ENCODE data around the gene CNKSR1.

The CNKSR1 gene

DNA sequence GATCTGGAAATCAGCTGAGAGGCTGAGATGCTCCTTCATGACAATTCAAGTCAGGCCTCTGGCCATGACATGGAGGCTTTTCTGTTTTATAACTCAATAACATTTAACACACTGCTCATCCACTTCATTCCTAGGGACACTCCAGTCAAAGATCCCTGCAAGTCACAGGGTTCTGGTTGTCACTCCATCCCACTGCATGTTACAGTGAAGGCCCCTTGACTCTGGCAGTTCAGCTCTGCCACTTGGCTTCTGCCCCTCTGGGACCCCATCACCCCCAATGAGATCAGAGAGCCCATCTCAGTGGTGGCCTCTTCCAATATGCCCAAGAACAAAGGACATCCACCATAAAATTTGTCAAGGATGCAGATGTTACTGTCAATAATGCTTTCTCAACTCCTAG, 28.4 kb upstream of the CNKSR1 start:
- Histone ChIP-seq H3K9me3 (ENCODE audit: control insufficient read depth, low read depth, low read length) (no peaks in the 10 kb centered on the region), H3K27me3 (ENCODE audit: control insufficient read depth, insufficient read depth, low read length) (peaks cover 44% of the 10 kb centered on the region), H3K4me3 (ENCODE audit: low read length) (no peak overlapping the region), H3K27ac (ENCODE audit: low read length) (no peak overlapping the region), H3K36me3 (ENCODE audit: control insufficient read depth, low read depth, low read length) (no peaks in the 10 kb centered on the region), H3K4me1 (ENCODE audit: control insufficient read depth, low read depth, low read length) (no peaks in the 10 kb centered on the region), H3K9ac (ENCODE audit: low read length) (no peak overlapping the region)

DNA sequence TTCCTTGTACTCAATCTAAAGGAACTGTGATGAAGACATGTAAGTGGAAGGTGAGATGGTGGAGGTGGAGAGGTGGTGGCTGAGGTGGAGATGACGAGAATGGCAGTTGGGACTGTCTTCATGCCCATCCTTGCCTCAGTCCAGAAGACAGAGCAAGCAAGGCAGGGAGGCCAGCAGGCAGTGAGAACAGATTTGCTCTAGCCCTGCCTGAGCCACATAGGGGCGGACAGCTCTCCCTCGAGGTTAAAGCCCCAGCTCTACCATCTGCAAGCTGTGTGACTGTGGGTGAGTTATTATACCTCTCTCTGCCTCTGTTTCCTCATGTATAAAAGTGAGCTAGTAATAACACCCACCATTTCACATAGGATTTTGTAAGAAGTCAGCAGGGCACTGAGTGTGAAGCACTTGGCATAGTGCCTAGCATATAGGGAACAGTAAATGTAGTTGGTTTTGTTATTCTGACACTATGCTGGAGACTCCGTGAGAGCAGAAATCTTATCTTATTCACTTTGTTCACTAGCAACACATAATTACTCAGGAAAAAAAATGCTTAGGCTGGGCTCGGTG, 23.2 kb upstream of the CNKSR1 start:
- peaks cover 78% of the 10 kb centered on the region for H3K27me3 ChIP-seq (ENCODE audit: control insufficient read depth, insufficient read depth, low read length)

DNA sequence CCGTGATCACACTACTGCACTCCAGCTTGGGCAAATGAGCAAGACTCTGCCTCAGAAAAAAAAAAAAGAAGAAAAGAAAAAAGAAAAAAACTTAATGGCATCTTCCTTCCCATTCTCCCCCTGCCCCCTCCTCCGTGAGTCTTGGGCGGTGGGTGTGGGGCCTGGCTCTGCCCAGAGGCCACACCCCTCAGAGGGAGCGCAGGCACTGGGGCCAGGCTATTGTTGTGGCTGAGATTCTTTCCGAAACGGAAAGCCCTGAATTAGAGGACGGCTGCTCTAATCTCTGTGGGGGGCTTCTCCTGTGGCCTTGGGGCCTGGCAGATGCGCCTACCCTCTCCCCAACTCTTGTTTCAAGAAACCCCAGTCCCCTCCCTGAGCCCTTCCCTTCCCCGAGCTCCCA, 22.5 kb upstream of the CNKSR1 start:
- Histone ChIP-seq H3K4me3 (ENCODE audit: low read length) (peak overlapping the region; percentile 51), H3K27ac (ENCODE audit: low read length) (no peak overlapping the region), H3K9me3 (ENCODE audit: control insufficient read depth, low read depth, low read length) (no peaks in the 10 kb centered on the region), H3K36me3 (ENCODE audit: control insufficient read depth, low read depth, low read length) (no peaks in the 10 kb centered on the region), H3K27me3 (ENCODE audit: control insufficient read depth, insufficient read depth, low read length) (peaks cover 84% of the 10 kb centered on the region), H3K9ac (ENCODE audit: low read length) (no peak overlapping the region), H3K4me1 (ENCODE audit: control insufficient read depth, low read depth, low read length) (peaks cover 36% of the 10 kb centered on the region)

More for the DNA sequence above, 23.2 kb upstream of the CNKSR1 start:
- H3K9me3 ChIP-seq (ENCODE audit: control insufficient read depth, low read depth, low read length) = no peaks in the 10 kb centered on the region
- no peak overlapping the region for H3K9ac ChIP-seq (ENCODE audit: low read length)
- H3K36me3 ChIP-seq (ENCODE audit: control insufficient read depth, low read depth, low read length) = no peaks in the 10 kb centered on the region
- H3K4me1 ChIP-seq (ENCODE audit: control insufficient read depth, low read depth, low read length) = peaks cover 31% of the 10 kb centered on the region
- no peak overlapping the region for H3K4me3 ChIP-seq (ENCODE audit: low read length)
- H3K27ac ChIP-seq (ENCODE audit: low read length) = no peak overlapping the region

DNA sequence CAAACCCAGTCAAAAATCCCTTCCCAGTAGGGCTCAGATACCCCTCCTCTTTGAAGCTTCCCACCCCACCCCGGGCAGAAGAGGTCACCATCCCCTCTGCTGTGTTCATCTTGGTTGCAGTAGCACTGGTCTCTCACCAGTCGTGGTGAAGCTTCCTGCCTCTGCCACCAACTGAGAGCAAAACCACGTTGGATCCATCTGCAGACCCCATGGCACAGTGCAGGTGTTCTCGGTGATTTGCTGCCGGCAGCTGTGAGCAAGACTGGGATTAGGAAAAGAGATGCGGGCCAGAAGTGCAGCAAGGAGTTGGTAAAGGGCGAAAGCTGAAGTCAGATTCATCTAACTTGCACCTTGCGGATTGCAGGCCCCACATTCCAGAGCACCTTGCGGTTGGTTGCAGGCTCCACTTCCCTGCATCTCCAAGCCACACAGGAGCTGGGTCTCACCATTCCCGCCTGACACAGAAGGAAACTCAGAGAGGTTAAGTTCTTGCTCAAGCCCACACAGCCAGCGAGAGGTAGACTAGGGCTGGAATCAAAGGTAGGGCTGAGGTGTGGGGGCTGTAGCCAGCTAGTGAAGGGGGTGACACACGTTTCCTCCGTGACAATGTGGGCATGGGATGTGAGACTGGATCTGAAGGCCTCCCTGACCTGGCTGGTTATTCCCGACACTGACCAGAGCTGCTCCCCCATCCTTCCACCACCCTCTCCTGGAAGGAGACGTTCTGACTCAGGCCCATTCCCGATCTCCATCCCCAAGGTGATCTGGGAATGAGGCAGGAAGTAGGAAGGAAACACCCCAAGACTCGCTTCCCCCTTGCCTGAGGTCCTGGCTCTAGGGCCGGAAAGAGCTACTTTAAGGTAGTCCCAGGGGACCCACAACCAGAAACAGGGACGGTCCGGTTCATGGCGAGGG, 21.7 kb upstream of the CNKSR1 start:
- Histone ChIP-seq H3K36me3 (ENCODE audit: control insufficient read depth, low read depth, low read length) (no peaks in the 10 kb centered on the region), H3K9ac (ENCODE audit: low read length) (no peak overlapping the region), H3K27ac (ENCODE audit: low read length) (no peak overlapping the region), H3K9me3 (ENCODE audit: control insufficient read depth, low read depth, low read length) (no peaks in the 10 kb centered on the region), H3K4me3 (ENCODE audit: low read length) (peak overlapping the region; percentile 51), H3K4me1 (ENCODE audit: control insufficient read depth, low read depth, low read length) (peaks cover 38% of the 10 kb centered on the region), H3K27me3 (ENCODE audit: control insufficient read depth, insufficient read depth, low read length) (peaks cover 88% of the 10 kb centered on the region)

DNA sequence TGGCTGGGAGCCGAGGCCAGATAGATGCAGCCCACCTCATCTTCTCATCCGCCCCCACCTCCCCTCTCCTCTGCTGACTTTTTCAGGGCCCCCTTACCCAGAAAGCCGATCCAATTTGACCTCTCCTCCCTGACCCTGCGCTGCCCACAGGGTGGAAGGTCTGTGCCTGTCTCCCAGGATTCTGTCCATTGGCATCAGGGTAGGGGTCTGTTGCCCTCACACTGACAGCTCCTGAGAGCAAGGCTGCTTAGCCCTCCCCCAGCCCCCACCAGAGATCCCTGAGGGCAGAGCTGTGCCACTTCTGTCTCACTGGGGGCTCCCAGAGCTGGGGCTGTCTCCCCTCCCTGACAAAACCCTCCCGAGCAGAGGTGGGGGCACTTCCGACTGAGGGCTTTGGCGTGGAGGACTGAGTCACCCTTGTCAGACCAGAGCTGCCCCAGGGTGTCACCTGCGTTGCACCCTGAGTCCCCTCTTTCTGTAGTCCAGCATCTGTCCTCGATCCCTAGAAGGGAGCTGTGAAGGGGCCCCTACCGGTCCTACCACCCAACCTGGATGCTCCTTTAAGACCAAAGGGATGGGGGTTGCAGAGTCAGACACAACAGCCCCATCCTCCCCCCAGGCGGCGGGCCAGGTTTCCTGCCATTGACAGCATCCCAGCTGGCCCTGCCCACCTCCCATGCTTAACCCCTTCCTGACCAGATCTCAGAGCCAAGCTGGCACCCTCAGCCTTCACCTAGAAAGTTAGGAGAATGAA, 20.8 kb upstream of the CNKSR1 start:
- Histone ChIP-seq H3K4me3 (ENCODE audit: low read length) (peak overlapping the region; percentile 51), H3K27me3 (ENCODE audit: control insufficient read depth, insufficient read depth, low read length) (peaks cover 92% of the 10 kb centered on the region), H3K27ac (ENCODE audit: low read length) (no peak overlapping the region), H3K4me1 (ENCODE audit: control insufficient read depth, low read depth, low read length) (peaks cover 44% of the 10 kb centered on the region), H3K36me3 (ENCODE audit: control insufficient read depth, low read depth, low read length) (no peaks in the 10 kb centered on the region), H3K9me3 (ENCODE audit: control insufficient read depth, low read depth, low read length) (no peaks in the 10 kb centered on the region), H3K9ac (ENCODE audit: low read length) (no peak overlapping the region)

DNA sequence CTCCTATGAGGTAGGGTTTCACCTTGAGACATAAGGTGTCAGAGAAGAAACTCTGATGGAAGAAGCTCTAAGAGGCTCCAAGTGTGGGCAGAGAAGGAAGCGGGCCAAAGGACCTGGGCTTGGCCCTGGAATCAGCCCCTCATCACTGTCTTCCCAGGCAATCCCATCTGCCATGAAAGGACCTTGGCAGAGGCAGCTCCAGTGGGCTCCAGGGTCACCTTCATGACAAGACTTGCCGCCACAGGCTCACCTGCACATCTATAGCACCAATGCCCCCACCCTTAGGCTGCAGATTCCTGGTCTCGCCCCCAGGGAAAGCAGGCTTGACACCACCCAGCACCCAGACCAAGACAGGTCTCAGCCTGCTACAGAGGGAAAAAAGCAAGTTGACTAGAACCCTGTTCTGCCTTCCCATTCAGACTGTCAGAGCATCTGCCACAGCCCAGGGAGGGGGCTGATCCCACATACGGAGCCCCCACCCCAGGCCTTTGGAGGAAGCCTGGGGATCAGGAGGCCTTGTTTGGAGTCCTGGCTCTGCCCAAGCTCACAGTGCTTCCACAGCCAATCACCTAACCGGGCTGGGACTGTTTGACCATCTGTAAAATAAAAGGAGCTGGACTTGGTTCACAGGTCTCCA, 18.9 kb upstream of the CNKSR1 start:
- peaks cover 44% of the 10 kb centered on the region for H3K4me1 ChIP-seq (ENCODE audit: control insufficient read depth, low read depth, low read length)
- H3K36me3 ChIP-seq (ENCODE audit: control insufficient read depth, low read depth, low read length) = no peaks in the 10 kb centered on the region
- no peak overlapping the region for H3K4me3 ChIP-seq (ENCODE audit: low read length)
- H3K9ac ChIP-seq (ENCODE audit: low read length) = no peak overlapping the region
- H3K9me3 ChIP-seq (ENCODE audit: control insufficient read depth, low read depth, low read length) = no peaks in the 10 kb centered on the region
- H3K27ac ChIP-seq (ENCODE audit: low read length) = no peak overlapping the region
- peaks cover 100% of the 10 kb centered on the region for H3K27me3 ChIP-seq (ENCODE audit: control insufficient read depth, insufficient read depth, low read length)

DNA sequence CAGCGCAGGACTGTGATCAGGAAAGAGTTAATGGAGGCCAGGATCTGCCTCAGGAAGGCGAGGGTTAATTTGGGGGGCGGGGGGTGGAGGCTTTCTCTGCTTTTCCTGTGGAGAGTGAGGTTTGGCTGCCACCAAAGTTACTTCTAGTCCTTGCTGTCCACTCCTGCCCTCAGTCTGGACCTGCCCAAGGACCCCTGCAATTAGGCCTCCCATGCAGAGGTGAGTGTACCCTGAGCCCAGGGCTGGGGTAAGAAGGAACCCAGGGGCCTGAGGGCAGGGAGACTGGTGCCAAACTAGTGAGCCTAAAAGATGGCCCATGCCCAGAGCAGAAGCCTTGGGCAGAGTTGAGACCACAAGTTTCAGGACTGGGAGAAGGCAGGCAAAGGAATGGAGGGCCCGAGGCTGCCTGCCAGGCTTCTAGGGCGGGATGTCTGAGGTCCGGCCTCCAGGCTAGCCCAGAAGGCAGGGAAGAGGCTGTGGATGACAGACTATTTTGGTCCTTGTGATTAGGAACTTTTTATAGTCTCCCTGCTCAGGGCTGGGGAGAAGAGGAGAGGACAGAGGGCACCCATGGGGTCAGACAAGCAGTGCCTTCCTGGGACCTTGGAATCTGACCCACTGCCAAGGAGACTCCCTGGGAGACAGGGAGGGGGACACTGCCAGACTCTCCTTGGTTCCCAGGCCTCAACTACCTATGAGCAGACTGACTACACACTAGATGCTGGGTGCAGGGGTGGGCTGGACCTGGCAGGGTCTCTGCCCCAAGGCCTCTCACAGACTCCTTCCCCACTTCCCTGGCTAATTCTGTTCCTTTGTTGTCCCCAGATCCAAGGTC, 18.2 kb upstream of the CNKSR1 start, which contains the start of gene FAM110D:
Gene FAM110D, plus strand, starts transcription at position 172 of the 835 bp plus-strand sequence. CDS start 2,213 bp downstream, outside the sequence.
- Histone ChIP-seq H3K4me1 (ENCODE audit: control insufficient read depth, low read depth, low read length) (peaks cover 44% of the 10 kb centered on the region), H3K9ac (ENCODE audit: low read length) (no peak within 1 kb of the TSS), H3K4me3 (ENCODE audit: low read length) (no peak within 1 kb of the TSS), H3K36me3 (ENCODE audit: control insufficient read depth, low read depth, low read length) (no peaks in the 10 kb centered on the region), H3K9me3 (ENCODE audit: control insufficient read depth, low read depth, low read length) (no peaks in the 10 kb centered on the region), H3K27ac (ENCODE audit: low read length) (no peak within 1 kb of the TSS), H3K27me3 (ENCODE audit: control insufficient read depth, insufficient read depth, low read length) (peaks cover 100% of the 10 kb centered on the region)

DNA sequence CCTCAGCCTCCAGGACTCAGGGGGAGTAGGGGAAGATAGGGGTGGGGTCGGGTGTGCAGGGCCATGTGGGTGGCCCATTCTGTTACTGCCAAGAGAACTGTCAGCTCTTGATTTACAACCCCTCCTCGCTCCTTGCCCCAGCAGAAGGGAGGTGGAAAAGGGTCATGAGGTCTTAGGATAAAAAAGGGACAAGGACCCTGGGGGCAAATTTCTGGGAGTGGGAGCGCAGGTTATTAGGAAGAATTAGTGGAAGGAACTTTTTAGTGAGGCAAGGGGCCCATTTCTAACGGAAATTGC, 17.6 kb upstream of the CNKSR1 start:
- Histone ChIP-seq H3K4me3 (ENCODE audit: low read length) (no peak overlapping the region), H3K4me1 (ENCODE audit: control insufficient read depth, low read depth, low read length) (peaks cover 42% of the 10 kb centered on the region), H3K36me3 (ENCODE audit: control insufficient read depth, low read depth, low read length) (no peaks in the 10 kb centered on the region), H3K27ac (ENCODE audit: low read length) (no peak overlapping the region), H3K9me3 (ENCODE audit: control insufficient read depth, low read depth, low read length) (no peaks in the 10 kb centered on the region), H3K27me3 (ENCODE audit: control insufficient read depth, insufficient read depth, low read length) (peaks cover 99% of the 10 kb centered on the region), H3K9ac (ENCODE audit: low read length) (no peak overlapping the region)

DNA sequence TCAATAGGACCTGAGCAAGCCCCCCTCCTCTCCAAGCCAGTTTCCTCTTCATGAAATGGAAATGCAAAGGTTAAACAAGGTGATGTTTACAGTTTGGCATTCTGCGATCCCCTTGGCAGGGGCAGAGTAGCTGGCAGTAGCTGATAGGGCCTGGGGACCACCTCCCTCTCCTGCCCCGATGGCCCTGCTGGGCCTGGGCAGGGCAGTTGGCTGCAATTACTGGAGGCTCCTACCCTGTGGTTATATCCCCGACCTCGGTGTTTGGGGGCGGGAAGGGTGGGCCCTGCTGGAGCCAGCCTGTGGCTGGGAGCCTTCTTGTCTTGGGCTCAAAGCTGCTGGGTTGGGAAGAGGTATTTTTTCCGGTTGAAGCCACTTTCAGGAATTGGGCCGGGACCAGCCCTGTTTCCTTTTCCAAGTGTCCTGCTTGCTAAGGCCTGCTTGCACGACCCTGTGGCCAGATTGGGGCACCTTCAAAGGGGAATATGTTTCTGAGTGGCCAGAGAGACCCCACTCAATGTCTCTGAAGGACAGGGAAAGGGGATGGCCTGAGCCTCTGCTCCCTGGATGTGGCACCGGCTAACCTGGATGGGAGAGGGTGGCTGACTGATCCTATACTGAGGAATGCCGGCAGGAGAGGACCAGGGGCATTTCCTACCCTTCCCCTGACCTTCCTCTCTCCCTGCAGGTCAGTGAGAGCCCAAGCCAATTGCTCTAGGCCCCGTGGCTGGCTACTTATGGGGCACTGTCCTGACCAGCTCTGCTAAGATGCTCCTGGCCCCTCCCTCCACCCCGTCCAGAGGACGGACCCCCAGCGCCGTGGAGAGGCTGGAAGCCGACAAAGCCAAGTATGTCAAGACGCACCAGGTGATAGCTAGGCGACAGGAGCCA, 16.5 kb upstream of the CNKSR1 start:
- Histone ChIP-seq H3K9ac (ENCODE audit: low read length) (peak overlapping the region; percentile 65), H3K27ac (ENCODE audit: low read length) (no peak overlapping the region), H3K27me3 (ENCODE audit: control insufficient read depth, insufficient read depth, low read length) (peaks cover 99% of the 10 kb centered on the region), H3K4me1 (ENCODE audit: control insufficient read depth, low read depth, low read length) (peaks cover 38% of the 10 kb centered on the region), H3K4me3 (ENCODE audit: low read length) (peak overlapping the region; percentile 56), H3K36me3 (ENCODE audit: control insufficient read depth, low read depth, low read length) (no peaks in the 10 kb centered on the region), H3K9me3 (ENCODE audit: control insufficient read depth, low read depth, low read length) (no peaks in the 10 kb centered on the region)

Data from iPS-18a (cell line).